SK-N-SH (cell line): Measurements from ENCODE around the gene BAIAP2L2. TPM values are rescaled to one million over a fixed set of nuclear protein-coding genes. Genes with fewer than 3 reads are reported as not detected.

ENCODE experiments used
- CTCF ChIA-PET: fragments of 300-600, 350-600 bp; formaldehyde crosslinking; extraction: SDS; loops from one replicate; lab custom pipeline; 2021; lab: Yijun Ruan, JAX
- POLR2A ChIA-PET: fragments of 350-600 bp; sonication (Branson Sonifier 250); formaldehyde crosslinking; extraction: SDS; loops from one replicate; lab custom pipeline; 2020; ENCODE audit warnings: antibody characterized with exemption, inconsistent platforms; lab: Yijun Ruan, JAX
- DNase-seq: peaks from one replicate; pipeline ENCODE4 v3.0.0; 2012
- H2AFZ ChIP-seq: fragments of 200-600 bp; sonication (generic); 2 replicates; pipeline ENCODE4 v1.8.1; 2016; ENCODE audit warnings: antibody characterized with exemption, mild to moderate bottlenecking, low read depth
- H3F3A ChIP-seq: fragments of 200-600 bp; sonication (generic); replicated peaks from 2 replicates; pipeline ENCODE3; 2016; ENCODE audit warnings: antibody characterized with exemption, mild to moderate bottlenecking; ENCODE audit not compliant: insufficient read depth
- H3K27ac ChIP-seq, 2 experiments: fragments of 200-500 bp in 1 of 2; fragments of 200-600 bp in 1 of 2; sonication (Bioruptor generic) in 1 of 2; sonication (generic), shearing (Covaris generic) in 1 of 2; 2 replicates each; pipeline versions ENCODE4 v1.5.1 to v1.6.1; 2014 to 2016; ENCODE audit warnings: low read depth in 2 of 2, inconsistent platforms in 1 of 2, low read length in 1 of 2, mild to moderate bottlenecking in 1 of 2, mixed read lengths in 1 of 2
- H3K27me3 ChIP-seq: fragments of 200-600 bp; sonication (generic), shearing (Covaris generic); 2 replicates; pipeline ENCODE4 v1.6.1; 2016; ENCODE audit warnings: mixed run types; ENCODE audit not compliant: insufficient read depth
- H3K36me3 ChIP-seq, 2 experiments: fragments of 200-500 bp in 1 of 2; fragments of 200-600 bp in 1 of 2; sonication (Bioruptor generic) in 1 of 2; sonication (generic) in 1 of 2; replicated peaks in 1 of 2; 2 replicates each; pipeline versions ENCODE3 to v1.5.1; 2014 to 2016; ENCODE audit warnings: low read length in 1 of 2, mild to moderate bottlenecking in 1 of 2; ENCODE audit not compliant: insufficient read depth in 2 of 2, control insufficient read depth in 1 of 2
- H3K4me1 ChIP-seq, 2 experiments: fragments of 200-500 bp in 1 of 2; fragments of 200-600 bp in 1 of 2; sonication (Bioruptor generic) in 1 of 2; sonication (generic), shearing (Covaris generic) in 1 of 2; 2 replicates each; pipeline versions ENCODE4 v1.5.1 to v1.6.1; 2014 to 2016; ENCODE audit warnings: low read depth in 1 of 2, low read length in 1 of 2, mixed run types in 1 of 2; ENCODE audit not compliant: insufficient read depth in 2 of 2, control insufficient read depth in 1 of 2
- H3K4me2 ChIP-seq: fragments of 200-600 bp; sonication (generic), shearing (Covaris generic); 2 replicates; pipeline ENCODE4 v1.6.1; 2017; ENCODE audit warnings: mixed run types
- H3K4me3 ChIP-seq, 2 experiments: fragments of 200-500 bp in 1 of 2; fragments of 200-600 bp in 1 of 2; sonication (Bioruptor generic) in 1 of 2; sonication (generic), shearing (Covaris generic) in 1 of 2; 2 replicates each; pipeline versions ENCODE4 v1.5.1 to v1.8.1; 2014 to 2016; ENCODE audit warnings: low read depth in 2 of 2, inconsistent platforms in 1 of 2, low read length in 1 of 2, mild to moderate bottlenecking in 1 of 2, mixed read lengths in 1 of 2, moderate library complexity in 1 of 2
- H3K79me2 ChIP-seq: fragments of 200-600 bp; sonication (generic); 2 replicates; pipeline ENCODE4 v1.8.1; 2017; ENCODE audit warnings: mild to moderate bottlenecking; ENCODE audit not compliant: insufficient read depth
- H3K9ac ChIP-seq: fragments of 200-600 bp; sonication (generic); 2 replicates; pipeline ENCODE4 v1.6.1; 2017; ENCODE audit warnings: mixed run types
- H3K9me2 ChIP-seq: fragments of 200-600 bp; sonication (generic); 2 replicates; pipeline ENCODE4 v1.6.1; 2017; ENCODE audit warnings: mixed run types
- H3K9me3 ChIP-seq: fragments of 200-600 bp; sonication (generic); 2 replicates; pipeline ENCODE4 v1.6.1; 2017; ENCODE audit warnings: mixed run types, mild to moderate bottlenecking, moderate library complexity
- H4K20me1 ChIP-seq: fragments of 200-600 bp; sonication (generic); 2 replicates; pipeline ENCODE4 v1.6.1; 2017; ENCODE audit warnings: mild to moderate bottlenecking, mixed run types; ENCODE audit not compliant: insufficient read depth
- CHD2 ChIP-seq: fragments of 150-350 bp; IDR thresholded peaks from 2 replicates; pipeline ENCODE4 v1.6.1; 2018; ENCODE audit warnings: low read length; ENCODE audit not compliant: partially characterized antibody
- ELF1 ChIP-seq: IDR thresholded peaks from 2 replicates; pipeline ENCODE4 v1.4.0; 2012
- EP300 ChIP-seq, 2 experiments: IDR thresholded peaks; 2 replicates each; pipeline versions ENCODE4 v1.4.0 to v1.6.1; 2012; ENCODE audit warnings: borderline replicate concordance in 1 of 2, low read depth in 1 of 2, low read length in 1 of 2
- EZH2phosphoT487 ChIP-seq: fragments of 200-600 bp; sonication (generic); IDR thresholded peaks from 2 replicates; pipeline ENCODE4 v1.6.1; 2017; ENCODE audit warnings: low read depth, mixed run types, mild to moderate bottlenecking, antibody characterized with exemption, moderate library complexity, borderline replicate concordance
- FOSL2 ChIP-seq: IDR thresholded peaks from 2 replicates; pipeline ENCODE4 v1.4.0; 2012; ENCODE audit warnings: low read depth, mild to moderate bottlenecking, moderate library complexity, borderline replicate concordance
- FOXJ3 ChIP-seq: sonication (generic); formaldehyde crosslinking; IDR thresholded peaks from 2 replicates; pipeline ENCODE4 v1.5.1; 2020; ENCODE audit warnings: mild to moderate bottlenecking, missing genetic modification reagents
- FOXM1 ChIP-seq: IDR thresholded peaks from 2 replicates; pipeline ENCODE4 v1.4.0; 2012; ENCODE audit warnings: low read depth, mild to moderate bottlenecking
- JUND ChIP-seq: IDR thresholded peaks from 2 replicates; pipeline ENCODE4 v1.4.0; 2012
- RAD21 ChIP-seq: IDR thresholded peaks from 2 replicates; pipeline ENCODE4 v1.6.1; 2012; ENCODE audit warnings: mild to moderate bottlenecking, low read length
- RCOR1 ChIP-seq: fragments of 150-350 bp; IDR thresholded peaks from 2 replicates; pipeline ENCODE4 v1.6.1; 2017; ENCODE audit warnings: antibody characterized with exemption, low read length
- RXRA ChIP-seq: IDR thresholded peaks from 2 replicates; pipeline ENCODE4 v1.4.0; 2012; ENCODE audit warnings: low read depth, mild to moderate bottlenecking, borderline replicate concordance
- YY1 ChIP-seq: IDR thresholded peaks from 2 replicates; pipeline ENCODE4 v1.4.0; 2012; ENCODE audit warnings: low read depth, mild to moderate bottlenecking
- WGBS: methylation state at CpG from one replicate; pipeline ENCODE4 v1.1.6; 2017; ENCODE audit warnings: low lambda C conversion rate; 5-methylcytosine and 5-hydroxymethylcytosine counted together
- polyA plus RNA-seq, 3 experiments: library from polyadenylated mRNA; depleted of rRNA; stranded (reverse); fragments of >200 nt; gene quantifications; 2 replicates each; pipeline ENCODE4 v1.2.3, GENCODE V29; 2012
- TF ChIP-seq, protein P1 (sequence below): fragments of 150-350 bp; IDR thresholded peaks from 2 replicates; pipeline ENCODE4 v1.6.1; 2017; ENCODE audit warnings: antibody characterized with exemption, low read length, low read depth, borderline replicate concordance
- TF ChIP-seq, protein P2 (sequence below): fragments of 150-350 bp; IDR thresholded peaks from 2 replicates; pipeline ENCODE4 v1.6.1; 2016; ENCODE audit warnings: mild to moderate bottlenecking, low read depth, low read length
- TF ChIP-seq, protein P3 (sequence below): IDR thresholded peaks from 2 replicates; pipeline ENCODE4 v1.4.0; 2012; ENCODE audit warnings: low read depth, borderline replicate concordance

BAIAP2L2 gene
- polyA plus RNA-seq, 1 of the 3 experiments (the other 2 are of a cell fraction), result 0.16 TPM

DNA sequence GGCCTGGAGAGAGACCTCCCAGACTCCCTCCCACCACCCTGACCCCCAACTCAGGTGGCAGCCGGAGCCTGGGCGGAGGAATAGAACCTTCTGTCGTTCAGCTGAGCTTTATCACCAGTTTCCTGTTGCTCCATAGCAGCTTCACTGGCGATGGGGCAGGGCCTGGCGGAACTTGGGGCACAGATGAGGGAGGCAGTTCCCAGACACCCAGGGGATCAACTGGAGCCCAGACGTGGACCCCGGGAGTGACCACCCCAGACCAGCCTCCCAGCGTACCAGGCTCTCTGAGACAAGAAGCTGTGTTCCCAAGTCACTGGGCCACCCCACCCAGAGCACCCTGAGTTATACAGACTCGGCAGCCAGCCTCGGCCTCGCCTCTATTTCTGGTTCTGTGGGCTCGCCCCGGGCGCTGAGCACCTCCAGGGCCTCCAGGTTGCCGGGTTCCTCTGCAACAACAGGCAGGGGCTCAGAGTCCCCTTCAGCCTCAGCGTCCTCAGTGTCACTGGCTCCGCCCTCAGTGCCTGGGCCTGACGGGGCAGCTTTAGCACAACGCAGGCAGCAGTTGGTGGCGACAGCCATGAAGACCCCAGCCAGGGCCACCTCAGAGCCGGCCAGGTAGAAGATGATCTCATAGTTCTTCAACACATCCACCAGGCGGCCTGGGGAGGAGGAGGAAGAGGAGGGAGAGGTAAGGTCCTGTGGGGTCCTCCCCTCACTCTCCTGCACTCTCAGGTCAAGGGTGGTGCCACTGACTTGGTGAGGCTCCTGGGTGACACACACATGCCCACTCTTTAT is 32.2 kb downstream of the BAIAP2L2 start:
- Histone ChIP-seq H4K20me1 (no peaks in the 10 kb centered on the region), H3K4me3 (no peak overlapping the region), H3K9me2 (no peaks in the 10 kb centered on the region), H3K36me3 (no peaks in the 10 kb centered on the region), H3F3A (no peaks in the 10 kb centered on the region), H3K9me3 (no peaks in the 10 kb centered on the region), H3K4me1 (peaks cover 0 to 2% of the 10 kb centered on the region in 2 experiments; a peak in 1 of 4 replicates), H2AFZ (no peak overlapping the region), H3K27ac (no peak overlapping the region), H3K4me2 (no peak overlapping the region), H3K27me3 (no peaks in the 10 kb centered on the region), H3K79me2 (no peaks in the 10 kb centered on the region), H3K9ac (no peak overlapping the region)
- WGBS, result 100% methylated on average over 3 of the region's 22 CpGs
- TF ChIP-seq FOXM1 (no peak), YY1 (no peak)
- ChIA-PET POLR2A (no interaction called here), CTCF (interaction anchor here (2.3 kb wide), 1 partner anchor 26 kb away, joined by 8 read pairs; no protein-coding TSS in a partner anchor)
- peak; percentile 1 for DNase-seq

DNA sequence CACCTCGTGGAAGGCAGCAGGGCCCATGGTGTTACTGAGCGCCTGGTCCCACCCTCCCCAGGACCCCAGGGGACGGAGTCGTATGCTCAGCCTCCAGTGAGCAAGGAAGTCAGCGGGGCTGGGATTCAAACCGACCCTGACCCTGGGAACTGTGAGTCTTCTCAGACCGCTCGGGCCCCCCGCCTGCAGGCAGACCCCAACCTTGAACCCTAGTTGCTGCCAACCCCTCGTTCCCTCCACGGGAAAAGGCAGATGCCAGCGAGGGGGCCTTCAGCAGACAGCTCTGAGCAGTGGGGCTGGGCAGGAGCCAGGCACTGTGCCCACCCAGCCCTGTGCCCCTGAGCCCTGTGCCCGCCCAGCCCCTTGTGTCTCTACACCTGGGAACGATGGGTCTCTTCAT is 32.9 kb downstream of the BAIAP2L2 start:
- DNase-seq, result no peak
- Histone ChIP-seq H3K9me2 (no peaks in the 10 kb centered on the region), H3K27me3 (no peaks in the 10 kb centered on the region), H3K27ac (no peak overlapping the region), H3K36me3 (peaks cover 0 to 6% of the 10 kb centered on the region in 2 experiments), H3K4me2 (no peak overlapping the region), H3K4me1 (peaks cover 0 to 2% of the 10 kb centered on the region in 2 experiments; a peak in 1 of 4 replicates), H3K79me2 (no peaks in the 10 kb centered on the region), H3K9ac (no peak overlapping the region), H3F3A (no peaks in the 10 kb centered on the region), H4K20me1 (no peaks in the 10 kb centered on the region), H2AFZ (no peak overlapping the region), H3K4me3 (no peak overlapping the region), H3K9me3 (no peaks in the 10 kb centered on the region)
- no CpG with 5 or more reads among the region's 14 CpGs for WGBS
- TF ChIP-seq RCOR1, result no peak
- no peak for TF ChIP-seq FOXJ3 (CRISPR knock-in tag)
- TF ChIP-seq JUND, result no peak
- TF ChIP-seq, protein P1, sequence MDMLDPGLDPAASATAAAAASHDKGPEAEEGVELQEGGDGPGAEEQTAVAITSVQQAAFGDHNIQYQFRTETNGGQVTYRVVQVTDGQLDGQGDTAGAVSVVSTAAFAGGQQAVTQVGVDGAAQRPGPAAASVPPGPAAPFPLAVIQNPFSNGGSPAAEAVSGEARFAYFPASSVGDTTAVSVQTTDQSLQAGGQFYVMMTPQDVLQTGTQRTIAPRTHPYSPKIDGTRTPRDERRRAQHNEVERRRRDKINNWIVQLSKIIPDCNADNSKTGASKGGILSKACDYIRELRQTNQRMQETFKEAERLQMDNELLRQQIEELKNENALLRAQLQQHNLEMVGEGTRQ, result no peak
- no peak for TF ChIP-seq FOSL2
- TF ChIP-seq, protein P2, sequence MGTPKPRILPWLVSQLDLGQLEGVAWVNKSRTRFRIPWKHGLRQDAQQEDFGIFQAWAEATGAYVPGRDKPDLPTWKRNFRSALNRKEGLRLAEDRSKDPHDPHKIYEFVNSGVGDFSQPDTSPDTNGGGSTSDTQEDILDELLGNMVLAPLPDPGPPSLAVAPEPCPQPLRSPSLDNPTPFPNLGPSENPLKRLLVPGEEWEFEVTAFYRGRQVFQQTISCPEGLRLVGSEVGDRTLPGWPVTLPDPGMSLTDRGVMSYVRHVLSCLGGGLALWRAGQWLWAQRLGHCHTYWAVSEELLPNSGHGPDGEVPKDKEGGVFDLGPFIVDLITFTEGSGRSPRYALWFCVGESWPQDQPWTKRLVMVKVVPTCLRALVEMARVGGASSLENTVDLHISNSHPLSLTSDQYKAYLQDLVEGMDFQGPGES, result no peak
- TF ChIP-seq, protein P3, sequence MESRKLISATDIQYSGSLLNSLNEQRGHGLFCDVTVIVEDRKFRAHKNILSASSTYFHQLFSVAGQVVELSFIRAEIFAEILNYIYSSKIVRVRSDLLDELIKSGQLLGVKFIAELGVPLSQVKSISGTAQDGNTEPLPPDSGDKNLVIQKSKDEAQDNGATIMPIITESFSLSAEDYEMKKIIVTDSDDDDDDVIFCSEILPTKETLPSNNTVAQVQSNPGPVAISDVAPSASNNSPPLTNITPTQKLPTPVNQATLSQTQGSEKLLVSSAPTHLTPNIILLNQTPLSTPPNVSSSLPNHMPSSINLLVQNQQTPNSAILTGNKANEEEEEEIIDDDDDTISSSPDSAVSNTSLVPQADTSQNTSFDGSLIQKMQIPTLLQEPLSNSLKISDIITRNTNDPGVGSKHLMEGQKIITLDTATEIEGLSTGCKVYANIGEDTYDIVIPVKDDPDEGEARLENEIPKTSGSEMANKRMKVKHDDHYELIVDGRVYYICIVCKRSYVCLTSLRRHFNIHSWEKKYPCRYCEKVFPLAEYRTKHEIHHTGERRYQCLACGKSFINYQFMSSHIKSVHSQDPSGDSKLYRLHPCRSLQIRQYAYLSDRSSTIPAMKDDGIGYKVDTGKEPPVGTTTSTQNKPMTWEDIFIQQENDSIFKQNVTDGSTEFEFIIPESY, result no peak
- no peak for TF ChIP-seq EP300 (IDR thresholded peaks at IDR 0.05; ENCODE audit: borderline replicate concordance in 1 of 2, low read depth in 1 of 2, low read length in 1 of 2)
- TF ChIP-seq ELF1, result no peak
- TF ChIP-seq RXRA, result no peak
- TF ChIP-seq RAD21, result no peak
- no peak for TF ChIP-seq CHD2
- no peak for TF ChIP-seq EZH2phosphoT487
- ChIA-PET CTCF (interaction anchor here (2.3 kb wide), 1 partner anchor 25 kb away, joined by 8 read pairs; no protein-coding TSS in a partner anchor), POLR2A (no interaction called here)
